Measurements from ENCODE around the gene SMIM31. TPM values are rescaled to one million over a fixed set of nuclear protein-coding genes. Genes with fewer than 3 reads are reported as not detected.

SMIM31 gene
- total RNA-seq, 2 donors from 2014 or later, result 0.78 to 2.6 TPM

DNA sequence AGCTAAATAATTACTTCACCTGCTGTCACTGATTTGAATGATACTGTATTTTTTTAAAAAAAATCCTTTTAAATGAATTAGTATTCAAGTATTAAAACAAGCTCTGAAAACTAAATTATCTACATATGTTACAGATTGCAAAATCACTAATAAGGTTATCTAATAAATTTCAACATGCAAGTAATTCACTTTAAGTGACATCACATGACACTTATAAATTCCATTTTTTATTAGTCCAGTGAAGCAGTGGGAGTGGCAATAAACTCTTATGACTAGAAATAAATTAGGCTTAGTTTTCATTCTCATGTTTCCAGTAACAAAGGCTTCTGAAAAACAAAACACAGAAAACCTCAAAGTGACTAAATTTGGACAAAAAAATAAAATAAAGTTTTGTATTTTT, 36.3 kb downstream of the SMIM31 start:
- H3K9me3 ChIP-seq, result no peaks in the 10 kb centered on the region
- H3K27ac ChIP-seq, result no peak overlapping the region
- H3K4me3 ChIP-seq, result no peak overlapping the region
- TF ChIP-seq POLR2A (IDR thresholded peaks at IDR 0.05), result no peak
- no peak for TF ChIP-seq CTCF (IDR thresholded peaks at IDR 0.05)
- ATAC-seq (no peak), DNase-seq (no peak)
- H3K4me1 ChIP-seq, result no peaks in the 10 kb centered on the region
- no peaks in the 10 kb centered on the region for H3K36me3 ChIP-seq (replicated peaks in 1 of 2; ENCODE audit: insufficient read depth in 1 of 2, low read depth in 2 of 2)
- no peaks in the 10 kb centered on the region for H3K27me3 ChIP-seq
- intact Hi-C loops (cut with DNase I), result no loop called here

DNA sequence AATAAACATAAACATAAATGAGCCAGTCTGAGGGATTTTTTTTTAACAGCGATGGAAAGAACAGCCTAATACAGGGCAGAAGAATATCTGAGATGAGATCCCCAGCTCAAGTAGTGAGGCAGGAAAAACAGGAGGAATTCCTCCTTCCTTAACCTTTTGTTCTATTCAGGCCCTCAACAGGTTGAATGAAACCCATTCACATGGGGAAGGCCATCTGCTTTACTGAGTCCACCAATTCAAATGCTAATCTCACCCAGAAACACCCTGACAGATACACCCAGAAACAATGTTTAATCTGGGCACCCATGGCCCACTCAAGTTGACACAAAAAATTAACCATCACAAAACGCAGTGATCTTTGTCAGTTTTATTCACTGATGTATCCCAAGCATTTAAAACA, 45.5 kb downstream of the SMIM31 start:
- H3K27ac ChIP-seq, result no peak overlapping the region
- TF ChIP-seq POLR2A (IDR thresholded peaks at IDR 0.05) (no peak), CTCF (IDR thresholded peaks at IDR 0.05) (no peak)
- H3K9me3 ChIP-seq, result no peaks in the 10 kb centered on the region
- no peaks in the 10 kb centered on the region for H3K36me3 ChIP-seq (replicated peaks in 1 of 2; ENCODE audit: insufficient read depth in 1 of 2, low read depth in 2 of 2)
- no peak for DNase-seq
- ATAC-seq, result no peak
- whole genome bisulfite sequencing, 2 donors, result 72 to 73% methylated on average over 2 of the region's 2 CpGs
- H3K4me1 ChIP-seq, result no peaks in the 10 kb centered on the region
- no peaks in the 10 kb centered on the region for H3K27me3 ChIP-seq
- intact Hi-C loops (cut with DNase I), result no loop called here
- H3K4me3 ChIP-seq, result no peak overlapping the region

DNA sequence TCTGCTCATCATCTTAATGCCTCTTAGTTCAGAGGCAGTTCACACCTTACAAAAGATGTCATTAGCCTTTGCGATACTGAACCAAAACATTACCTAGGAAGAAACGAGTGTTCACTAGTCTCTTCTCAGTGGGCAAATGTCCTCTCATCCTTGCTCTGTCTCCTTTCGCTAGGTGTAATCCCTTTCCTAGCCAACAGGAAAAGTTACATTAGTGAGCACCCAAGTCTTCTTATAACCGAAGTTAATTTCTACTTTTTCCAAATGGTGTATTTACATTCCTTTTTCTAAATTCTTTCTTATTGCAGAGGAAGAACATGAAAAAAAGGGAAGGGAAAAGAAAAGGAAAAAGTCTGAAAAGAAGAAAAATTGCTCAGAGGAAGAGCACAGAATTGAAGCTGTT, 46.9 kb downstream of the SMIM31 start:
- Histone ChIP-seq H3K4me1 (no peaks in the 10 kb centered on the region), H3K9me3 (no peaks in the 10 kb centered on the region), H3K4me3 (no peak overlapping the region), H3K36me3 (replicated peaks in 1 of 2; ENCODE audit: insufficient read depth in 1 of 2, low read depth in 2 of 2) (no peaks in the 10 kb centered on the region), H3K27me3 (no peaks in the 10 kb centered on the region), H3K27ac (no peak overlapping the region)
- TF ChIP-seq CTCF (IDR thresholded peaks at IDR 0.05) (no peak), POLR2A (IDR thresholded peaks at IDR 0.05) (no peak)
- 81 to 90% methylated on average over 4 of the region's 4 CpGs for WGBS, 2 donors
- ATAC-seq (no peak), DNase-seq (no peak)
- intact Hi-C loops (cut with DNase I), result no loop called here

GRCh38 chr4:164802301-164802901, 48.5 kb downstream of the SMIM31 start:
- intact Hi-C loops (cut with DNase I), result no loop called here
- no peaks in the 10 kb centered on the region for H3K9me3 ChIP-seq
- H3K4me3 ChIP-seq, result no peak overlapping the region
- no peak overlapping the region for H3K27ac ChIP-seq
- H3K27me3 ChIP-seq, result no peaks in the 10 kb centered on the region
- ATAC-seq (no peak), DNase-seq (no peak)
- H3K36me3 ChIP-seq (replicated peaks in 1 of 2; ENCODE audit: insufficient read depth in 1 of 2, low read depth in 2 of 2), result no peaks in the 10 kb centered on the region
- TF ChIP-seq POLR2A (IDR thresholded peaks at IDR 0.05) (no peak), CTCF (IDR thresholded peaks at IDR 0.05) (no peak)
- WGBS, 2 donors, result 56 to 62% methylated on average over 3 of the region's 3 CpGs
- H3K4me1 ChIP-seq, result no peaks in the 10 kb centered on the region

DNA sequence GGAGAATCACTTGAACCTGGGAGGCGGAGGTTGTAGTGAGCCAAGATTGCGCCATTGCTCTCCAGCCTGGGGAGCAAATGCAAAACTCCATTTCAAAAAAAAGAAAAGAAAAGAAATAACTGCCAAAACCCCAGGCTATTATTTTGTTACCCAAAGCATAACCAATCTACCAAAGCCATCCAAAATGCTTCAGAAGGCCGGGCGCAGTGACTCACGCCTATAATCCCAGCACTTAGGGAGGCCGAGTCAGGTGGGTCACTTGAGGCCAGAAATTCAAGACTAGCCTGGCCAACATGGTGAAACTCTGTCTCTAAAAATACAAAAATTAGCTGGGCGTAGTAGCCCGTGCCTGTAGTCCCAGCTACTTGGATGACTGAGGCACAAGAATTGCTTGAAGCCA, 49.8 kb downstream of the SMIM31 start:
- Histone ChIP-seq H3K9me3 (no peaks in the 10 kb centered on the region), H3K27ac (no peak overlapping the region), H3K4me1 (no peaks in the 10 kb centered on the region), H3K27me3 (no peaks in the 10 kb centered on the region), H3K36me3 (replicated peaks in 1 of 2; ENCODE audit: insufficient read depth in 1 of 2, low read depth in 2 of 2) (no peaks in the 10 kb centered on the region), H3K4me3 (no peak overlapping the region)
- DNase-seq (no peak), ATAC-seq (no peak)
- WGBS, 2 donors, result 88 to 92% methylated on average over 8 of the region's 8 CpGs
- no peak for TF ChIP-seq CTCF (IDR thresholded peaks at IDR 0.05)
- intact Hi-C loops (cut with DNase I), result no loop called here
